Measurements from ENCODE around the gene TTLL4.
A peak's percentile ranks its signal among the peaks of the same experiment; 100 is the strongest.
"Not testable (repeated sequence)": the region's sequence is repeated elsewhere in the genome, so short reads cannot be mapped to it uniquely, and the experiment has no call there.

Gene TTLL4

DNA sequence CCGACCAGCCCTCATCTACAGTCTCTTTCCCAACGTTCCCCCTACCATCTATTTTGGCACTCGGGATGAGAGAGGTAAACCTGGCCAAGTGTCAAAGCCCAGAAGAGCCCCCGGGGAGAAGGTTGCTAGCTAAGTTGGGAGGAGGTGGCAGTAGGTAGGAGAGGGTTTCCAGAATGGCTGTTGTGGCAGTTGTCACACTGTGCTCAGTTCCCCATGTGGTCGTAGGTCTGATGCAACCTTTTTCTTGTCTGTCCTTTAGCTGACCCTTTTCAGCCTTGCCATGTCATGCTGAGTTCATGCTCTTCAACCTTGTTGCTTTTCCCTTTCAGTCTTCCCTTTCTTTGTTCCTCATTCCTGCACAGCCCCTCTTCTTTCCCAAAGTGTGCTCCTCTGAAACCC, 34.5 kb downstream of the TTLL4 start:
- DNase-seq (ENCODE audit: low read depth): no peak

DNA sequence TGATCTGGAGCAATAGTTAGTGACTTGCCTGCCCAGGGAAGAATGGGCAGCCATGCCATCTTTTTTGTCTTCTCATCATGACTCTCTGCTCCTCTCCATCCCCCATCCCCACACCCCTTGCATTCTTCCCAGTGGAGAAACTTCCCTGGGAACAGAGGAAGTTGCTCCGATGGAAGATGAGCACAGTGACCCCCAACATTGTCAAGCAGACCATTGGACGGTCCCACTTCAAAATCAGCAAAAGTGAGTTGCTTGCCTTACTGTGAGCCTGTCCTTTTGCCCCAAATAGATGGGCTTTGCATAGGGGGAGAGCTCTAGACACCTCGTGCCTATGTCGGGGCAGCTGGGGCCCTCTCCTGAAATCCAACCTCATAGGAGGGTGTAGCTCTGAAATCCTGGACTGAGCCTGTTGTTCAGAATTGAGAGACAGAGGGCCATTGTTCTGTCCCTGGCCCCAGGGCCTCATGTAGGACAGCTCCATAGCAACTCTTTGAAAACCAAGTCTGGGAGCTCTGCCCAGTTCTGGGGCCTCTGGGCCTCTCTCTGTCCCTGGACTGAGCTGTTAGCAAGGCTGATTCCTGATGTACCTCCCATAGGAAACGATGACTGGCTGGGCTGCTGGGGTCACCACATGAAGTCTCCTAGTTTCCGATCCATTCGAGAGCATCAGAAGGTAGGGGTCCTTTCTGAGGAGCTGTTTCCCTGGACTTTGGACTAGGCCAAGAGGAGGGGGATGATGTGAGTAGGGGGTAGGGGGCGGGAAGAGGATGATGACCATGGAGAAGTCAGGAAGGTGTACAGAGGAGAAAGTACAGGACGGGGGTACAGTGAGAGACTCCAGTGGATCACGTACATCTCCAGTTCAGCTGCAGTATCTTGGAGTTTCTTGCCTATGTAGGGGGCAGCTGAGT, 35.2 kb downstream of the TTLL4 start:
- DNase-seq (ENCODE audit: low read depth): peak; percentile 24

DNA sequence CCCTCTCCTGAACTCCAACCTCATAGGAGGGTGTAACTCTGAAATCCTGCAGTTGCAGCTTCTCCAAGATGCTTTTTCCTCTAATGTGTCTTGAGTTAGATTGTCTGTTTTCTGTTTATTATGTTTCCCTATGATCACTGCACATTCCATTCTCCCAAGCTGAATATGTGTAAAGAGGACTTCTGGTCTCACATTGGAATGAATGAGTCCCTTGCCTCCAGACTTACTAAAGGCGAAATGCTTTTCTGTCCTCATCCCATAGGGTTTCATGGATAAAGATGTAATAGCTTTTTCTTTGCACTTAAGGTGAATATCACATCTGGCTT, 35.8 kb downstream of the TTLL4 start:
- no peak for DNase-seq (ENCODE audit: low read depth)

GRCh38 chr2:218746960-218747359, 36.3 kb downstream of the TTLL4 start:
- no peak for DNase-seq (ENCODE audit: low read depth)

DNA sequence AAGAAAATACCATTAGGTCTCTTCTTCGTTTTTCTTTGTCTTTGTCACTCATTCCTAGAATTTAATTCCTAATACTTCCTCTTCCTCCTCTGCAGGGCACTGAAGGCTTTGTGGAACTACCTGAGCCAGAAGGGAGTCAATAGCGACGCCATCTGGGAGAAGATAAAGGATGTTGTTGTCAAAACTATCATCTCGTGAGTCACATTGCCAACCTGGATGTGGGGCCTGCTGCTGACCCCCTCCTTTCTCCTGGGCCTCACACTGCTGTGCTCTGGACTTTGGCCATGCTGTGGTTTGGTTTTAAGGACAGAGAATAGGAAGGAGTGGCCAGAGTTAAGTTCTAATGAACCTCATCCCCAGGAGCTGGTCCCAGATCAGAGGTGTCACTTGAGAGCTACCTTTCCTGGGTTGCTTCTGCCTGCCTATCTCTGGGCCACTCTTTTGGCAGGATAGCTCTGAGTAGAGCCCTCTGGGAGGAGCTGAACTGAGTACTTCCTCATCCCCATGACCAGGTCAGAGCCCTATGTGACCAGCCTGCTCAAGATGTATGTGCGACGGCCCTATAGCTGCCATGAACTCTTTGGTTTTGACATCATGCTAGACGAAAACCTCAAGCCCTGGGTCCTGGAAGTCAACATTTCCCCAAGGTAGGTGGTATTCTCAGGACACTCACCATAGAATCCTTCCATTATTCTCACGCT, 38.3 kb downstream of the TTLL4 start:
- no peak for DNase-seq (ENCODE audit: low read depth)

DNA sequence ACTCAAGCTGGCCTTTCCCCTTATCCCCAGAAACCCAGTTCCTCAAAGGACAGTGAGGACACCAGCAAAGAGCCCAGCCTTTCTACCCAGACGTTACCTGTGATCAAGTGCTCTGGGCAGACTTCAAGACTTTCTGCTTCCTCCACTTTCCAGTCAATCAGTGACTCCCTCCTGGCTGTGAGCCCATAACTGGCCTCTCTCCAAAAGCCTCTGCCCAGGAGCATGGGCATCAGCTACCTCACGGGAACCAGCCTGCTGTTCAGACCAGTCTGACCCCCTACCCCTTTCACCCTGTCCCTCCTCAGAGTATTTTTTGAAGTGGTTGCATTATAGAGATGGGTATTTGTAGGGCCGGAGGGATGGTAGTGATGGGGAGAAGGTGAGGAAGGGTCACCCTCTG, 43.6 kb downstream of the TTLL4 start:
- no peak for DNase-seq (ENCODE audit: low read depth)

- no peak for DNase-seq (ENCODE audit: low read depth)
Observed at GRCh38 chr2:218754781-218755180, 44.1 kb downstream of the TTLL4 start.

- no peak for DNase-seq (ENCODE audit: low read depth)
Observed at GRCh38 chr2:218755198-218755566, 44.5 kb downstream of the TTLL4 start.

GRCh38 chr2:218755567-218756404, 45.2 kb downstream of the TTLL4 start:
- DNase-seq (ENCODE audit: low read depth): no peak

- DNase-seq (ENCODE audit: low read depth): no peak
Observed at GRCh38 chr2:218756599-218757377, 46.2 kb downstream of the TTLL4 start.

GRCh38 chr2:218761795-218762194, 51.2 kb downstream of the TTLL4 start:
- no peak for DNase-seq (ENCODE audit: low read depth)

GRCh38 chr2:218772759-218773158, 62.1 kb downstream of the TTLL4 start:
- DNase-seq (ENCODE audit: low read depth): not testable (repeated sequence)

DNA sequence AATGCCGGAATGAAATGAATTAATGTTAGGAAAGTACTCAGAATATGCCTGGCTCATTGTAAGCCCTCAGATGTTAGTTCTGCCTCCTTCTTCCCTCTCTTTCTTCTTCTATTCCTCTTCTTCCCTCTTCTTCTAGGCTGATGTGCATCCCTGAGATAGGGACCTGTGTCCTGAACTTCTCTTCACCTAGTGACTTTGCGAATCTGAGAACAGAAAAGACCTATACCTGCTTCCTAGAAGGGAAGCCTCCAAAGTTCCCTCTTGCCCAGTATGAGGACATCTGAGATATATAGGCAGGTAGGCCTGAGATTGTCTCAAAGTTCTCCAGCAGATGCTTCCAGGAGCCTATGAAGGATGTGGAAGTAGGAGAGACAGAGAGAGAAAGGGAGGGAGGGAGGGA, 63.2 kb downstream of the TTLL4 start:
- no peak for DNase-seq (ENCODE audit: low read depth)

DNA sequence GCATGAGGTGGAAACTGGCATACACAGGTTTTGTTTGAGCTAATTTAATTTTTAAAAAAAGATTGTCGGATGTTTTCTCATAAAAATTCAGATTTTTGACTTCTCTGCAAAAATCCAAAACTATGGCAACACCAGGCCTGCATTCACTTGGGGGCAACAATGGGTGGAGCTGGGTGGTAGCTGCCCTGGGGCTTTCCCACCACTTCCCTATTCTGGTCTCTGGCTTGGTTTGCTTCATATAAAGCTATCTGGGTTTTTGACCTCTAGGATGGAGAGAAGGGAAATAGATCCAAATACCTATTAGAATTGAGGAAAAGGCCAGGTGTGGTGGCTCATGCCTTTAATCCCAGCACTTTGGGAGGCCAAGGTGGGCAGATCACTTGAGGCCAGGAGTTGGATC, 65.9 kb downstream of the TTLL4 start:
- no peak for DNase-seq (ENCODE audit: low read depth)

DNA sequence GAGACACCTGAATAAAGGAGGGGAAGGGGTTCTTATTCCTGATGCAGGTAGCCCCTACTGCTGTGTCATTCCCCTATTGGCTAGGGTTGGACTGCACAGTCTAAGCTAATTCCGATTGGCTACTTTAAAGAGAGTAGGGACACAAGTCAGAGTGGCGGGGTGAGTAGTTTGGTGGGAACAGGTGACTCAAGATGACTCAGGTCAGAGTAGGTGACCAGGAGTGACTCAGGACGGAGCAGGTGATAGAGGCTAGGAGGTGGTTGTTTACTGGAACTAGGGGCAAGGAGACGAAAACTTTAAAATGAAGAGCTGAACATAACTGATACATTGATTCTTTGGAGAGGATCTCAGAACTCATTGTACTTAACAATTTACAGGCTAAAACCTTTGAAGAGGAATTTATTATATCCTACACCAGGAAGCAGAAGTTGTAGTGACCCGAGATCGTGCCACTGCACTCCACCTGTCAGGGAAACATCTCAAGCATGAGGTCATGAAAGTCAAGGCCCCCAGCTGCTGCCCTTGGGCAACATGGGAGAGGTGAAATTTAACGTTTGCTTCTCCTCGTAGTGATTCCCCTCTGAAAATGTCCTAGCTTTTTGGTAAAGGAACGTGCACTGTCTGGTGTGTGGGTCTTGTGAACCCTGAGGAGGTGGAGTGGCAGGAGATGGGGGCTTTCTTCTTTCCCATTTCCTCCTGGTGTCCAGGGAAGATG, 66.8 kb downstream of the TTLL4 start:
- DNase-seq (ENCODE audit: low read depth): peak; percentile 13

DNA sequence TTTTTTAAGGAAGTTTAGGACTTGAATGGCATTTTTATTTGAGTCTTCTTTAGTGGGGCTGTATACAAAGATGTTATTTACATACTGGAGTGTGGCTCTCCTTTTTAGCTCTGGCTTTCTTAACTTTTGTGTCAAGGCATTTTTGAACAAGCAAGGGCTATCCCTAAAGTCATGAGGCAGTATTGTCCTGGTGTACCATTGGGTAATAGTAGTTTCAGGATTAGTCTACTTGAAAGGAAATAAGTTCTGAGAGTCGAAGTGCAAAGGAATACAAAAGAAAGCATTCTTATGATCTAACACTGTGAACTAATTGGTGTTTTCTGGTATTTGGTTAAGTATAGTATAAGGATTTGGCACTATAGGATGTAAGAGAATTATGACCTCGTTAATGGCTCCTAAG, 69.4 kb downstream of the TTLL4 start:
- no peak for DNase-seq (ENCODE audit: low read depth)

DNA sequence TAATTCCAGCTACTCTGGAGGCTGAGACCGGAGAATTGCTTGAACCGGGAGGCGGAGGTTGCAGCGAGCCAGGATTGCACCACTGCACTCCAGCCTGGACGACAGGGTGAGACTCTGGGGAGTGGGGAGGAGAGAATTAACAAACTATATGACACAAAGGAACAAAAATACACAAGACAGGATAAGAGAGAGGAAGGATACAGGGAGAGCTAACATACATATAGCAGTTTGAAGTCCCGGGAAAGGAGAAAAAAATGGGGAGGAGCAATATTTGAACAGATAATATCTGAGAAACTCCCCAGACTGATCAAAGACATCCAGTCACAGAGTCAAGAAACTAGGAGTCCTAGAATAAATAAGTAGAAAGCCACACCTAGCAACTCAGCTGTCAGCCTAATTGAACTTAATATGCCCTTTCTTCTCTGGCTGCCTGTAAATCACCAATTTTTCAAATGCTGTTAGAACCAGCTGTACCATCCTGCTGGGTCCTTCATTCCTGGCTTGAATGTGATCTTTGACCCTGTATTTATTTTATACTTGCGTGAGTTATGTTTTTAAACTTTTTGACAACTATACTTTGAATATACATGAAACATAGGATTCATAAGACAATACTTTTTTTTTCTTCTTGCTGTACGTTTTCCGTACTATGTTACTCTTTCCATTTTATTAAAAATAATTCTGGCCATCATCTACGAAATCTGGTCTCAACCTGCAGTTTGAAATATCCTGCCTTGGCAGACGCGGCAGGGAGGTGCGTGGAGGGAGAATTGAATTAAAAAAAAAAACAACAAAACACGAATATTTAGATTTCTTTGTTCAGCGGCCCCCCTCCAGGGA, 70.4 kb downstream of the TTLL4 start:
- DNase-seq (ENCODE audit: low read depth): peak; percentile 13

GRCh38 chr2:218781691-218782527, 71.3 kb downstream of the TTLL4 start, which contains the start of gene CYP27A1:
Gene CYP27A1 (plus strand): TSS chr2:218782147. CDS start chr2:218782183, 36 bp downstream.
- DNase-seq (ENCODE audit: low read depth): peak; percentile 54

GRCh38 chr2:218782528-218782844, 71.9 kb downstream of the TTLL4 start:
- DNase-seq (ENCODE audit: low read depth): no peak

Data from ELR (cell line).